GM21619 (cell line): Measurements from ENCODE around the gene AJAP1.

ENCODE experiments used
- ATAC-seq: cut with Tn5 transposase; IDR thresholded peaks from one replicate; pipeline ENCODE4 v1.9.1; 2021; ENCODE audit not compliant: unreplicated experiment

Gene AJAP1

DNA sequence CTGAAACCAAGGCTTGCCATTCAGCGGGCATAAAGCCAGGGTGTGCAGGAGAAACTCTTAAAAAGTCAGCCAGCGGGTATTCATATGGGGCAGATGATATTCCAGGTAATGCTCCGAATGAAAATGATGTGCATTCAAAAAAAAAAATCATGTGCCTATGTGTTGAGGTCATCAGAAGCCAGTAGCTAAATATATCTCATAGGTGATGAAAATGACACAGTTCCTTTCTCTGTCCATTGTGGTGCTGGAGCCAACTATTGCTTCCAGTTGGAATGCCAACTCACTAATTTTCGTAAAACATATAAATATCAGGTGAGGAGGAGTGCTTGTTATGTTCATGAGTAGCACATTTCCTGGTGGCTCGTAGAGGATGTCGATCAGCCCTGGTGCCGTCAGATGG lies 23.2 kb downstream of the AJAP1 start:
- no peak for ATAC-seq

DNA sequence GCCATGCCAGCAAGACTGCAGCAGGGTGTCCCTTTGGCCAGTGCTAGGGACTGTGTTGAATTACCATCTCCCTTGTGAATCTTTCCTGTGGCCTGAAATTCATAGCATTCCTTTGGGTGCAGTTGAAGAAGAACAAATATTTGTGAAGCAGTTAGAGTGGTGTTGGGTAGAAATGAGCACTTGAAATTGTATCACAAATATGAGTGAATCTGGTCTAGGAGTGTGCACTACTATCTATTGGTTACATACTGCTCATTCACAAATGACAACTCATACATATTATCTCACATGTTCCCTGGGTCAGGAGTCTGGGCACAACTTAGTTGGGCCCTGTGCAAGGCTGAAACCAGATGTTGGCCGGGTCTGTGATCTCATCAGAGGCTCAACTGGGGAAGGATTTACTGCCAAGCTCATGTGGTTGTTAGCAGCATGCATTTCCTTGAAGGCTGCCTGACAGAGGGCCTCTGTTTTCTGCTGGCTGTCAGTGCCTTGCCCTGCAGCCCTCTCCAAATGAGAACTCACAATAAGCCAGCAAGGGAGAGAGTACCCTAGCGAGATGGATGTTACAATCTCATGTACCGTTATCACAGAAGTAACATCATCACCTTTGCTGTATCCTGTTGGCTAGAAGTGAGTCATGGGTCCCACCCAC lies 23.8 kb downstream of the AJAP1 start:
- ATAC-seq, result no peak

DNA sequence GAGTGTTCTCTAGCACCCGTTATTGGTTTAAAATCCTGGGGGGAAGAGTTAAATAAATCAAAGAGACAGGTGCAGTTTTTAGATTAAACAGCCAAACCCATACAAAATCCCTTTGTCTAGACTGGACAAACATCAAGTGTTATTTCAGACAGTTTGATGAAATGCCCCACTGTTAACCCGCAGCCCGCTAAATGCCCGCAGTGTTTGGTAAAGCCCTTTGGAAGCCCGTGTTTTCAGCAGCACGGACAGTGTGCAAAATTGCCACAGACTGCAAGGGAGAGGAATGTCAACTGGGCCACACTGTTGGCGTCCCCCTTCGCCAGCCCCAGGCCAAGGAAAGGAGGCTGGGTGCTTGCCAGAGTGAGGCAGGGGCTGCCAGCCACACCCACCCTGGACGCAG lies 26.6 kb downstream of the AJAP1 start:
- no peak for ATAC-seq

DNA sequence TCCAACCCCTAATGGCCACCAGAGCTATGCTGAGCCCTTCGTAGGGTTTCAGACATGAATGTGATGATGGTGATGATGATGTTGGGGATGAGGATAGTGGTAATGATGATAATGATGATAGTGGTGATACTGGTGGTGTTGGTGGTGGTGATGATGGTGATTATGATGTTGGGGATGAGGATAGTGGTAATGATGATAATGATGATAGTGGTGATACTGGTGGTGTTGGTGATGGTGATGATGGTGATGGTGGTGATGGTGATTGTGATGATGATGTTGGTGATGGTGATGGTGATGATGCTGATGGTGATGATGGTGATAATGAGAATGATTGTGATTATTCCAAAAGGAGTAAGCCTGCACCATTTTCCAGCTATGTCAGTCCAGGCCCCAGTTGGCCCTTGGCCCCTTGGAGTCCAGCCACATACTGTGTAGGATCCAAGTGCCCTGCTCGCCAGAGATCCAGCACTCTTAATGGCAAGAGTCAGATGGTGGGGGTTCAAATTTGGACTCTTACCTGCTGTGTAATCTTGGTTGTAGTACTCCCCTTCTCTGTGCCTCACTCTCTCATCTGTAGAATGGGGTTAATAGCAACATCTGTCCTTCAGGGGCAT lies 28.3 kb downstream of the AJAP1 start:
- ATAC-seq, result no peak

DNA sequence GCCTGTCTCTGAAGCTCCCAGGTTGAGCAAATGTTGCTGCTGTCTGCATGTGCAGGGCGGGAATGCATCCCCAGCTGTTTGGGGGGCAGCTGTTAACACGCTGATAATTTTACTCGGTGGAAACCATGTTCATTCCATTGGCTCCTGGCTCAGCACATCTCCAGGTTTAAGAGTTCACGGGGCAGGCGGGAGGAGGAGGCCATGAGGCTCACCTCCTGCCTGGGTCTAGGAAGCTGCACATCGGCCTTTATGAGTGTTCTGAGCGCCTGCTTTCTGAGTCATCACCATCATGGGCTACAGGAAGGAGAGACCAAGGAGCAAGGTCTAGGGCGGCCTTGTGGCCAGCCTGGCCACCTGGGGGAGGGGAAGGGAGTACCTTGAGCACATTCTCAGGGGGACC lies 29.7 kb downstream of the AJAP1 start:
- ATAC-seq, result no peak

DNA sequence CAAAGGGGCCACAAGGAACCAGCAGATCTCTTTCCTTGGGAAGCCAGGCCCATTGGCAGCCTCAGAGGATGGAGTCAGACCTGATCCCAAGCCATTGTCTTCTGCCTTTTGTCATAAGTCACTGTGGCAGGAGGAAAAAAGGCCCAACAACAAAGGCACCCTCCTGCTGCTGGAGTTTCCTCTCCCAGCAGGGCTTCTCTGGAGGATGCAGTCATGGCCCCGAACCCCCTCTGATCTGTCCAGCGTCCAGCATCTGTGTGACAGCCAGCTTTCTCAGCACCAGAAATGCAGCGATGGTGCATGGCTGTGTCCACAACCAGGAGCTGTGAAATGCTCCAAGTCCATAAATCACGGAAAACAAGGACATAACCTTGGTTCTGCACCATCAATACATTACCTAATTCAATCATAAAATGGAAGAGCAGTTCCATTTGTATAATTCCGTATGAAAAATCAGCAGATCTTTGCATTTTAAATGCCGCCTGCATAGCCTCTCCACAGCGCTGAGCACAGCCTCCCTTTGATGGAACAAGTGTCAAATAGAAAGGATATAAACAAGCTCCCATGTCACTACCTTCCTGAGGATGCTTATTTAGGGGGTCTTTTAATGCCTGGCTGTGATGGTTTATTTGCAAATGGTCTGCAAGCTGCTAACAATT lies 30.6 kb downstream of the AJAP1 start:
- no peak for ATAC-seq

DNA sequence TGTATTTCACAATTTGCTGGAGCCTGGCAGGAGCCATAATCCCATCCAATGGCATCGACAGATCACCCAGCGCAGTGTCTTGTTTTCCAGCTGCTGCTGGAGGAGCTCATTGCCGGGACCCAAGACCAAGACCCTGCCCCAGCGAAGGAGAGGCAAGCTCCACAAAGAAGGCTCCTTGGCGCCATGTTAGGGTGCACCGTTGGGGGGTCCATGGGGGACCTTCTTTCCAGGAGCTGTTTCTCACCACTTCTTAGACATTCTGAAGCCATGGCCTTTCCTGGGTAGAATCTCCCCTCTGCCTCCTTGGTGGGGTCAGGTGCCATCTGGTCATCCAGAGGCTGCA lies 31.1 kb downstream of the AJAP1 start:
- ATAC-seq, result no peak

DNA sequence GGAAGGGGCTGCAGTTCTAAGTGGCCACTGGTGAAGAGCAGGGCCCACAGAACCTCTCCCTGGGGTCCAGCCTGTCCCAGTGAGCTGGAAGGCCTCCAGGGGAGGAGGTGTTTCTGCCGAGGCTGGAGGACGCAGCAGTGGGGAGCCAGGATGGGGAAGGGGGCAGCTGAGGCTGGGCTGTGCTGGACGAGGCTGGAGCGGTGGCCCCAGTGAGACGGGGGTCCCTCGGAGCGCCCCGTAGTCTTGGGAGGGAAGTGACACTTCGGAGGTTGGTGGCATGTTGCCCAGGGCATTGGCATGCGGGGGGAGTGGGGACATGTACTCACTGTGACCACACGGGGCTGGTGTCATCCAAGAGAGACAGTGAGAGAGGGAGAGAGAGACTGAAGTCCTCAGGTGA lies 33.5 kb downstream of the AJAP1 start:
- ATAC-seq, result no peak

DNA sequence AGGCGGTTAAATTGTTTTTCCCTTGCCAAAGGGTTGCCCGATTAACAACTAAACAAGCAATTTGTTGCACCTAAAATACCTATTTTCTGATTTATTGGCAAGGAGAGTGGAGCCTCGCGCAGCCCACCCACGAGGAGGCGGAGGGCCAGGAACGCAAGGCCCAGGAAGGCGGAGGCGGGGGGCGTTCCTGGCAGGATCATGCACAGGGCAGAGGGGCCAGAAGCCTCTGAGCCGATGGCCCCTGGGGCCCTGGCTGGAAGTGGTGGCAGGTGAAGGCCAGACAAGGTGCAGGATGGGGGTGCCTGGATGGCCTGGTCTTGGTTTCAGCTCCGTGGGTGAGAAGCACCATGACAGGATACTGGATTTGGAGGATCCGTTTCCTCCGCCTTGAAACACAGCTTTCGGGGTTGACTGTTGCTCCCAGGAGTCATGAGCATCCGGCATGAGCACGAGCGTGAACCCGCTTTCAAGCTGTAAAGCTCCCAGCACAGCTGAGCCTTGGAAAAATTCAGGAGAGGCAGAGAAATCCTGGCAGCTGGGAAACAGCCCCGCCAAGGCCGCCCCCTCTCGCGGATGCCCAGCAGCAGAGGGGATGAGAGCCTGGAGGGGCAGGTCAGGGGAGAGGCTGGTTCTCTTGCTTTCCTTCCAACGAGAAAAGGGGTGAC lies 35.0 kb downstream of the AJAP1 start:
- no peak for ATAC-seq

DNA sequence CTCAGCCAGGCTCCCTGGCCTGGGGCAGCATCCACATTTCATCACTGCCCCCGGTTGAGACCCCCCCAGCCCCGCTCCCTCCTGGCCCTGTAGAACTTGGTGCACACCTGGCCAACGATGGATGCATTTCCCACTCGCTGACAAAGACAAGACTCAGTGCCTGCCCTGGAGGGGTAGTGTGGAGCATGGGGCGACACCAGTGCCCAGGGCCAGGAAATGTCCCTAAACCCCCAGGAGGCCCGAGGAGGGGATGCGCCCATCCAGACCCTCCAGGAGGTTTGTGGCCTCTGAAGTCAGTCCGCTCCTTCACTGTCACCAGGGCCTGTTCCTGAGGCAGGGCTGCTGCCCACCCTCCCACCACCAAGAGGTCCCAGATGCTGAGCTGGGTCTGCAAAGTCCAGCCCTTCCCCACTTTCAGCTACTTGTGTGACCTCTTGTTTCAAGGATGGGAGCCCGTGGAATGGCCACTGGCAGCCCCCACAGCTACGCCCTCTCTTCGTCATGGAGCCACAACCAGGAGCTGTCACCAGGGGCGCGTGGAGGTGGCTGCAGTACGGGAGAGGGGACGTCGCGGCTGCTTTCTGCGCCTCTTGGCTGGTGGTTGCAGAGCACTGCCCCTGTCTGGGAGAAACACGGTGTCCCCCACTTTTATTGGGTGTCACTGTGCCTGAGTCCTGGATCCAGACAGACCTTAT lies 35.7 kb downstream of the AJAP1 start:
- no peak for ATAC-seq

DNA sequence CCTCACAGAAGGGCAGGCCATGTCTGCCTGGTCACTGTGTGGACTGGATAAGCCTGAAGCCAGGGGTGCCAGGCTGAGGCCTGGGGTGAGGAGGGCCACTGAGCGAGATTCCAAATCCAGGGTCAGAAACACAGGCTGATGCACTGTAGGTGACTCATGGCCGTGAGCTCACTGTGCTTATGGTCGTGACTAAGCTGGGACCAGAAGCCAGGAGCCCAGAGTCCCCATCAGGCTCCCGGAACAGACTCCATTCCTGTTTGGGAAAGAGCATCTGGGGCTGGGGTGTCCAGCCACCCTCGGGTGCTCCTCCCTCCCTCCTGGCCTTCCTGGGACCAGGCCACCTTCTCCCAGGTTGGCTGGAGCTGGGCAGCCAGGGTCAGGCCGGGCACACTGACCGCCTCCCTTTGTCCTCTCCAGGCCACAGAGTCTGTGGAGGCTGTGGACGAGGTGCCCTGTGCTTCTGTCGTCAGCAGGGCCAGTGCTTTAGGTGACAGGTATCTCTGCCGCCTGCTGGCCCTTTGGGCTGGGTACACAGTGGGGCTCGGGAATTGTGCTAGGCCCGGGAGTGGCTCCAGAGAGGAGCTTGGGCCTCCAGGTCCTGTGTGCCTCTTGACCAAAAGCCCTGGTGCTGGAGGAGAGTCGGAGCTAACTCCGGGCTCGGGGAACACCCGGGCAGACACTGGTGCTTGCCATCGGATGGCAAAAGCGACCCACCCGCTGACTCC lies 36.7 kb downstream of the AJAP1 start:
- ATAC-seq, result no peak

DNA sequence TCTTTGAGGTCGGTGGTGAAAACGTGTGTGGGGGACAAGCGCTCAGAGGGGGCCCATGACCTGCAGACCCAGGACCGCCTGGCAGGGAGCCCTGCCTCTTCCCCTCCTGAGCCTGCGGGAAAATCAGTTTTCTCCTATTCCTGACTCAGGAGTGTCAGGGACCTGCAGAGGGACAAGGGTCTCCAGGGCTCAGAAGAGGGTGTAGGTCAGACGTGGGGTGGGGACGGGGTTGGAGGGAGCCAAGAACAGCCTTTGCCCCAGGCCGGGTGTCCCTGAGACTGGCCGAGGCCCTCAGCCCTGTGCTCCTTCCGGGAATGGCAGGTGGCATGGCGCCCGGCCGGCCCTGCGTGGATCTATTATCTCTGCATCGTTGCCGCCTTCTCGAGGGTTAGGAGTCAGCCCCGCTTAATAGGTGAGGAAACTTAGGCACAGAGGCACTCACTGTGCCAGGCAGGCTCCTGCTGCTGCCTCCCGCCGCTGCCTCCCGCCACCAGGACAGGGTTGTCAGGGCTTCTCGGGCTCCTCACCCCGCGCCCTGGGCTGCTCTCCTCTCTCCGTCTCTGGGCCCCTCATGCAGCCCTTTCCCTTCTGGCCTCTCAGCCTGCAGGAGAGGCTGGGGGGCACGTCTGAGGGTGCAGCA lies 37.5 kb downstream of the AJAP1 start:
- no peak for ATAC-seq

DNA sequence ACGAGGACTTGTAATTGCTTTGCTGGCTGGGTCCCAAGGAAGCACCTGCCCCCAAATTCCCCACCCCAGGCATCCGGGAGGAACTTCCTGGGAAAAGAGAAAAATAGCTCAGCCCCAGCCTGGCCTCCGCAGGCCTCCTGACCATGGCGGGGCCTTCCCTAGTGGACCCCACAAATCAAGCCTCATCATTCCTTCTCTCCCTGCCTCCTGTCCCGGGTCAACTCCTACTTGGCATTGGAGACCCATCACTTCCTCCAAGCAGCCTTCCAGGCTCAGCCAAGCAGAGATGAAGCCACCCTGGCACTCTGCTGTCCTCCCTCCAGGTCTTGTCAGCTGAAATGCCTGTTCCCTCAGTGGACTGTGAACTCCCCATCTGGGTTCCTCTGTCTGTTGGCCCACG lies 38.0 kb downstream of the AJAP1 start:
- no peak for ATAC-seq

DNA sequence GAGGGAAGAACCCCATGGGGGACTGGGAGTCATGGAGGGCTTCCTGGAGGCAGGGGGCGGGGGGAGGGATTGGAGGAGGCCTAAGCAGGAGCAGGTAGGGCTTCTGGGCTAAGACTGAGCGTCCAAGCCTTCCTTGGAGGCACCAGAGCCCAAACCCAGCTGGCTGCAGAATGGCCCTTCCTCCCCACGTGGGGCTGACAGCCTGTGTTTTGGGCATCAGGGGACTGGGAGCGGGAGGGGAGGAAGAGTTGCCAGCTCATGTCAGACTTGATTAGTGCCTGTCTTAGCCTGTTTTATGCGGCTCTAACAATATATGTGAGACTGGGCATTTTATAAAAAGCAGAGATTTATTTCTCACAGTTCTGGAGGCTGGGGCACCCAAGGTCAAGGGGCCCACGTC lies 38.9 kb downstream of the AJAP1 start:
- ATAC-seq, result no peak

DNA sequence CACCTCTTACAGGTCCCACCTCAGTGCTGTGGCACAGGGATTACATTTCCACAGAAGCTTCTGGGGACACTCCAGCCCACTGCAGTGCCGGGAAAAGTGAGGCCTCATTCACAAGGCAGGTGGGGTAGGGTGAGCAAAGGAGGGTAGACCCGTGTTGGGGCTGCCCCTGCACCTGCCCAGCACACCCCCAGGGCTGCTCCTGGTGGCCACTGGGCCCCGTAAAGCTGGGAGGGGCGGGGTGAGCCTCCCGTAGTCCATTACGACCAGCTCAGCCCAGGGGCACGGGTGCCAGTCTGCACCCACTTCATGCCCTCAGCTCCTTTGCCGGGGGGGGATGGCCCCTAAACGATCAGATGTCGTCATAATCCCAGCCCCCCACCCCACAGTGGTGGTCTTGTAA lies 39.5 kb downstream of the AJAP1 start:
- no peak for ATAC-seq

DNA sequence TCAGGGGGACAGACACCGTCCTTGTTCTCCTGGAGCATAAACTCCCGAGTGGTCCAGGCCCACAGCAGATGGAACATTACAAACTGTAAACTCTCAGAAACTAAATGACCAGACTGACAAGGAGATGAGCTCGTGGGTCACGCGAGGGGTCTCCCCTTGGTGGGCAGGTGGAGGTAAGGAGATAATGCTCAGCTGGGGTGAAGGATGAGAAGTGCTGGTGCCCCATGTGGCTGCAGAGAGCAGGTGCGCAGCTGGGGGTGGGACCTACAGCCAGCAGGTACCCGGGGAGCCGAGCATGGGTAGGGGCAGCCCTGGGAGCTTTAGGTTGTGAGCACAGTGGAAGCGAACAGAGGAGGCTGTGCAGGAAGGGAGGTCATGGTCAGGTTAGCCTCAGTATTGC lies 40.1 kb downstream of the AJAP1 start:
- no peak for ATAC-seq

DNA sequence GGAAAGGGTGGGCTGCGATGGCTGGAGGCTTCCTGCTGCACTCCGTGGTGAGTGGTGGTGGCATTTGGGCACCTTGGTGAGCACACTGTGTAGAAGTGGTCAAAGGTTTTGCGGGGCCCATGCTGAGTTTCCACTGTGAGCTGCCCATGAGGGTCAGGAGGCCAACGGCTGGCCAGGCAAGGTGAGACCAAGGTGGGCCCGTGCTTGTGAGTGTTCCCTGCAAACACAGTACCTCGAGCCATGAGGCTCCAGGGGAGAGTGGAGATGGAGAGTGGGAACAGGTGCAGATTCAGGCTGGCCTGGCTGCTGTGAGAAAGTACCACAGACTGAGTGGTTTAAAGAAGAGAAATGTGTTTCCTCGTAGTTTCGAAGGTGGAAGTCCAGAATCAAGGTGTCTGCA lies 40.8 kb downstream of the AJAP1 start:
- no peak for ATAC-seq

DNA sequence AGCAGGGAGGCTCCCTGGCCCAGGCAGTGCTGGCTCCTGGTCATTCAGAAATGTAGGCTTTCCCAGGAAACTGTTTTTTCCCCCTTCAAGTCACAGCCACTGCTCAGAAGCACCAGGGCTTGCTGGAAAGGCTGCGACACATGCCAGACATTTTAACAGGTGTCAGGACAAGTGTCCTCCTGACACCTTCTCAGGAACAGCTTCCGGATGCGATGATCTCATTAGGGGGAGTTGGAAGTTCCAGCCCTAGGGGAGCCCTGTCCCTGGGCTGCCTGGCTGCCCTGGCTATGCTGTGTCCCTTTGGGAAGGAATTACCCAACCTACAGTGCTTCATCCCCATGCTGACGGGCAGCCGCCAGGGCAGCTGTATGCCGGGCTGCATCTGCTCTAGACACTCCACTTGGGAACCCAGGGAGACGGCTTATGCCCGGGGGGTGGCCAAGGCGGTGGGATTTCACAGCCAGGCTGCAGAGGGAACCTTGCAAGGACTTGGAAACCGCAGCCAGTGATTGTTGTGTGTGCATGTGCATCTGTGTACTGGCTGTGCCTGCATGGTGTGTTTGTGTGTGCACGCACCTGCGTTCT lies 41.8 kb downstream of the AJAP1 start:
- no peak for ATAC-seq

DNA sequence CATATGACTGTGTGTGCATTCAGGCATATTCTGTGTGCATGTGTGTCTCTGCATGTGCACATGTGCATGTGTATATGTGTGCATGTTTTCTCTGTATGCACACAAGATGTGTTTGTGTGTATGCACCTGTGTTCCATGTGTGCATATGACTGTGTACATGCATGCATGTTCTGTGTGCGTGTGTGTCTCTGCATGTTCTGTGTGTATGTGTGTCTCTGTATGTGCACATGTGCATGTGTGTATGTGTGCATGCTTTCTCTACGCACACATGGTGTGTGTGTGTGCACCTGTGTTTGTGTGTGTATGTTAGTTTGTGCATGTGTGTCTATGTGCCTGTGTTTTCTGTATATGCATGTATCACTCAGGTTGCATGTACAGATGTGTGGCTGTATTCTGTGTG lies 42.3 kb downstream of the AJAP1 start:
- no peak for ATAC-seq

DNA sequence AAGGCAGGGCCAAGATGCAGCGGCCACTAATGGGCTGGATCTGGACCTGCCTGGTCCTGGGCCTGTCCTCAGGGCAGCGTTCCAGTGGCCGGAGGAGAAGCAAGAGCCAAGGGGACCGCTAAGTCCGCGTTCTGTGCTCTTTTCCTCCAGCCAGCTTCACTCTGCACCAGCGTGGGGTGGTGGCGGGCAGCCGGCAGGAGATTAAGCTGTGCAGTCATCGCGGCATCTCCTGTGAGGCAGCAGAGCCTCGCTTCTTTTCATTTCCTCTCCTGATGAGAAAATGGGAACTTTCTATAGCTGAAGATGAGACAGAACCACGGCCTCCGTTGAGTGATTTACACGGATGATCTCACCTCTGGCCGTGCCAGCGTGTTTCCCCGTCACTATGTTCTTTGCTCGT lies 43.4 kb downstream of the AJAP1 start:
- ATAC-seq, result no peak
